GM12878 (cell line): ENCODE measurements around the gene FIGNL2.

Source experiments
- BHLHE40 ChIP-seq, 2 experiments: fragments of 450-650 bp in 1 of 2; IDR thresholded peaks; 2 replicates each; pipeline ENCODE4 v1.6.1; 2011 to 2017; ENCODE audit warnings: low read depth in 2 of 2, borderline replicate concordance in 1 of 2, improper control_type of control experiment in 1 of 2, low read length in 1 of 2, mild to moderate bottlenecking in 1 of 2
- CREM ChIP-seq: IDR thresholded peaks from 2 replicates; pipeline ENCODE4 v1.6.1; 2014; ENCODE audit warnings: antibody characterized with exemption, low read depth
- CTCF ChIP-seq, 3 experiments: IDR thresholded peaks in 2 of 3; conservative IDR thresholded peaks in 1 of 3; 2 replicates each; pipeline ENCODE4 v1.5.1; 2011; ENCODE audit warnings: low read depth in 3 of 3, low read length in 3 of 3, mild to moderate bottlenecking in 3 of 3, control low read depth in 2 of 3, moderate library complexity in 2 of 3, inconsistent platforms in 1 of 3, mixed read lengths in 1 of 3; ENCODE audit not compliant: control insufficient read depth in 2 of 3, insufficient read depth in 1 of 3; ENCODE audit errors: extremely low read depth in 1 of 3
- ELK1 ChIP-seq: IDR thresholded peaks from 2 replicates; pipeline ENCODE4 v1.6.1; 2012; ENCODE audit warnings: low read depth, low read length, improper control_type of control experiment
- EP300 ChIP-seq, 2 experiments: fragments of 150-350 bp in 1 of 2; IDR thresholded peaks; 2 replicates each; pipeline ENCODE4 v1.6.1; 2011 to 2012; ENCODE audit warnings: low read depth in 2 of 2, low read length in 2 of 2, borderline replicate concordance in 1 of 2, improper control_type of control experiment in 1 of 2, inconsistent platforms in 1 of 2; ENCODE audit not compliant: control insufficient read depth in 1 of 2
- ESRRA ChIP-seq: IDR thresholded peaks from 2 replicates; pipeline ENCODE4 v1.6.1; 2012; ENCODE audit warnings: mild to moderate bottlenecking, low read length, improper control_type of control experiment
- JUND ChIP-seq: IDR thresholded peaks from 2 replicates; pipeline ENCODE4 v1.6.1; 2012; ENCODE audit warnings: low read depth, mild to moderate bottlenecking, low read length, improper control_type of control experiment, moderate library complexity
- SP1 ChIP-seq: IDR thresholded peaks from one replicate; pipeline ENCODE4 v1.6.1; 2011; ENCODE audit warnings: low read depth, low read length
- ZNF274 ChIP-seq: IDR thresholded peaks from one replicate; pipeline ENCODE4 v1.8.0; 2011; ENCODE audit not compliant: insufficient read length, insufficient read depth

DNA sequence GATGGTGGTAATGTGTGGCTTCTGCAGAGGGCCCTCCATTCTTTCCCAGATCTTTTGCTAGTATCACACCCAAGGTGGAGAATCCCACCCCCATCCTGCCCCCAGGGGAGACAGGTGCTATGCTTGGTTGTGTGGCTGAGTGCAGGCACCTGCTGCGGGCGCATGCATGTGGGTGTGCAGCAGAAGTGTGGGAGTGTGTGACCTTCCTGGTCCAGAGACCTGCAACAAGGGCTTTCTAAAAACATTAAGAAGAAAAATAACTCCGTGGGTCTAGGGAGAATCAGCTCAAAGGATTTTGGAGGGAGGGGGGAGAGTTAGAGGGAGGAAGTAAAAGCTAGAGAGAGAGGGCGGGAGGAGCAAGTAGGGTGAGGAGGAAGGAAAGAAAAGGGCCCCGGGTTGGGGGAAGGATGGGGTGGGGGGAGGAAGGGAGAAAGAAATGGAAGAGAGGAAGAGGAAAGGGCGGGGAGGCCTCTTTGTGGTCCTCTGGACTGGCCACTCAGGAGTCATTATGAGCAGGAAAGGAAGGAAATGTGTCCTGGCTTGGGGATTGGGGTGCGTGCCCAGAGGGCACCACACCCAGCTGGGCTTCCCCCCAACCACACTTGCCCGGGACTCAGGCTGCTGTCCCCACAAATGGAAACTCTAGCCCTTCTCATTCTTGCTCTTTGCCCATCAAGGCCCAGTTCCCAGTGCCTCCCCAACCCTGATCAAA lies 3.1 kb upstream of the FIGNL2 start:
- TF ChIP-seq CTCF (IDR thresholded peaks at IDR 0.05 in 2 of 3, conservative IDR thresholded peaks at IDR 0.05 in 1 of 3; ENCODE audit: control insufficient read depth in 2 of 3, extremely low read depth in 1 of 3, insufficient read depth in 1 of 3, low read depth in 3 of 3, low read length in 3 of 3), result no peak
- TF ChIP-seq EP300 (IDR thresholded peaks at IDR 0.05; ENCODE audit: borderline replicate concordance in 1 of 2, control insufficient read depth in 1 of 2, low read depth in 2 of 2, low read length in 2 of 2), result no peak
- TF ChIP-seq CREM, result no peak
- TF ChIP-seq JUND, result no peak
- no peak for TF ChIP-seq BHLHE40 (IDR thresholded peaks at IDR 0.05; ENCODE audit: borderline replicate concordance in 1 of 2, low read depth in 2 of 2, low read length in 1 of 2)
- TF ChIP-seq ELK1, result no peak
- TF ChIP-seq ESRRA, result no peak
- no peak for TF ChIP-seq SP1
- no peak for TF ChIP-seq ZNF274
